ENCODE data around the gene RTL10. TPM values are rescaled to one million over a fixed set of nuclear protein-coding genes. Genes with fewer than 3 reads are reported as not detected.

RTL10 gene
- total RNA-seq, 1 experiment from 2014 or later: 21.5 TPM

- Mint-ChIP-seq H3K9me3 (peaks cover 12% of the 10 kb centered on the region), H3K4me3 (no peak overlapping the region), H3K36me3 (0 out of 2 replicates have a peak, but pooled peaks cover 3% of the 10 kb centered on the region), H3K4me1 (peaks cover 5% of the 10 kb centered on the region; the same call in 1 of the 2 replicates), H3K27me3 (ENCODE audit: low read depth) (no peaks in the 10 kb centered on the region), H3K27ac (no peak overlapping the region)
- ATAC-seq (no peak), DNase-seq (ENCODE audit: low spot score) (no peak)
- ChIA-PET POLR2A (no interaction called here), CTCF (interaction anchor here (1.8 kb wide), 1 partner anchor 84 kb away, joined by 5 read pairs; no protein-coding TSS in a partner anchor)
- no peak for TF ChIP-seq ZNF396 (CRISPR knock-in tag; IDR thresholded peaks at IDR 0.05; ENCODE audit: borderline replicate concordance)
- TF ChIP-seq SP1 (CRISPR knock-in tag; conservative IDR thresholded peaks at IDR 0.05): no peak
- no peak for TF ChIP-seq ZNF121 (CRISPR knock-in tag; IDR thresholded peaks at IDR 0.05)
- no peak for TF ChIP-seq PRRX2 (CRISPR knock-in tag; IDR thresholded peaks at IDR 0.05)
- TF ChIP-seq, protein P1, sequence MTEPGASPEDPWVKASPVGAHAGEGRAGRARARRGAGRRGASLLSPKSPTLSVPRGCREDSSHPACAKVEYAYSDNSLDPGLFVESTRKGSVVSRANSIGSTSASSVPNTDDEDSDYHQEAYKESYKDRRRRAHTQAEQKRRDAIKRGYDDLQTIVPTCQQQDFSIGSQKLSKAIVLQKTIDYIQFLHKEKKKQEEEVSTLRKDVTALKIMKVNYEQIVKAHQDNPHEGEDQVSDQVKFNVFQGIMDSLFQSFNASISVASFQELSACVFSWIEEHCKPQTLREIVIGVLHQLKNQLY (CRISPR knock-in tag; IDR thresholded peaks at IDR 0.05): no peak
Measured at GRCh38 chr22:19826619-19826950, 28.1 kb downstream of the RTL10 start.

GRCh38 chr22:19825904-19826618, 28.6 kb downstream of the RTL10 start:
- ATAC-seq (no peak), DNase-seq (ENCODE audit: low spot score) (no peak)
- TF ChIP-seq MAX (CRISPR knock-in tag; IDR thresholded peaks at IDR 0.05) (no peak), ZNF232 (CRISPR knock-in tag; IDR thresholded peaks at IDR 0.05) (no peak), ZNF425 (CRISPR knock-in tag; conservative IDR thresholded peaks at IDR 0.05) (no peak), GABPB1 (CRISPR knock-in tag; IDR thresholded peaks at IDR 0.05) (no peak), ETV6 (CRISPR knock-in tag; IDR thresholded peaks at IDR 0.05) (no peak)
- TF ChIP-seq, protein P1 (CRISPR knock-in tag; IDR thresholded peaks at IDR 0.05): no peak
- Mint-ChIP-seq H3K36me3 (0 out of 2 replicates have a peak, but pooled peaks cover 3% of the 10 kb centered on the region), H3K4me3 (no peak overlapping the region), H3K27me3 (ENCODE audit: low read depth) (no peaks in the 10 kb centered on the region), H3K27ac (no peak overlapping the region), H3K4me1 (peaks cover 5% of the 10 kb centered on the region; the same call in 1 of the 2 replicates), H3K9me3 (peaks cover 12% of the 10 kb centered on the region)
- ChIA-PET POLR2A (no interaction called here), CTCF (no interaction called here)

DNA sequence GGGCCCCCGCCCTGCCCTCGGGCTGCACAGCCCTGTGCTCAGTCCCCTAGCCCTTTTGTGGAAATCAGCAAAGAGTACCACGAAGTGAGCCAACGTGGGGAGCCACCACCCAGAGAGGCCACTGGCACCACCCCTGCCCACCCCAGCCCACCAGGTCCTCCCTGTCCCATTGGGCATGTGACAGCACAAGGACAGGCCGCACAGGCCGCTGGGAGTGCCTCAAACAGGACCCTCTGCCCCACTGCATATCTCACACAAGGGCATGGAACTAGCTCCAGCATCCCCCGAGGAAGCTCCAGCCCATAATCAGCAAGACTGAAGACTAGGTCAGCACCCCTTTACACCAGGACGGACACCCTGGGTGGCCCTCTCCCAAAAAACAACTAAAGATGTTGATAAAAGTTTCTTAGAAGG, 29.7 kb downstream of the RTL10 start:
- ChIA-PET CTCF (interaction anchor here (1.1 kb wide), 1 partner anchor 22 kb away, joined by 3 read pairs; no protein-coding TSS in a partner anchor), POLR2A (no interaction called here)
- ATAC-seq (no peak), DNase-seq (ENCODE audit: low spot score) (no peak)
- Mint-ChIP-seq H3K4me3 (no peak overlapping the region), H3K36me3 (0 out of 2 replicates have a peak, but pooled peaks cover 3% of the 10 kb centered on the region), H3K9me3 (peaks cover 12% of the 10 kb centered on the region), H3K27ac (no peak overlapping the region), H3K27me3 (ENCODE audit: low read depth) (no peaks in the 10 kb centered on the region), H3K4me1 (peaks cover 5% of the 10 kb centered on the region; the same call in 1 of the 2 replicates)
- TF ChIP-seq PRDM15 (CRISPR knock-in tag; IDR thresholded peaks at IDR 0.05) (no peak), MXD4 (CRISPR knock-in tag; IDR thresholded peaks at IDR 0.05; ENCODE audit: borderline replicate concordance) (no peak), ZNF219 (CRISPR knock-in tag; IDR thresholded peaks at IDR 0.05; ENCODE audit: borderline replicate concordance) (no peak), JUN (CRISPR knock-in tag; IDR thresholded peaks at IDR 0.05) (no peak), ESRRA (CRISPR knock-in tag; IDR thresholded peaks at IDR 0.05; ENCODE audit: borderline replicate concordance) (no peak), CREM (CRISPR knock-in tag; IDR thresholded peaks at IDR 0.05) (no peak), ARID4B (CRISPR knock-in tag; IDR thresholded peaks at IDR 0.05; ENCODE audit: borderline replicate concordance) (no peak), MYBL2 (CRISPR knock-in tag; IDR thresholded peaks at IDR 0.05) (no peak)
